Effector memory CD4-positive, alpha-beta T cell (primary cell): ENCODE results near the gene KCNN3.

Experiments
- DNase-seq, 3 donors: peaks; one replicate each; pipeline ENCODE4 v3.0.0-alpha.2; 2020
- H3K27ac ChIP-seq: 2 replicates; pipeline ENCODE4 v1.7.0; 2013; ENCODE audit warnings: mild to moderate bottlenecking, low read length, moderate library complexity; ENCODE audit not compliant: insufficient read depth, poor library complexity, severe bottlenecking
- H3K27me3 ChIP-seq: replicated peaks from 2 replicates; pipeline ENCODE4 v1.7.0; 2013; ENCODE audit warnings: mild to moderate bottlenecking, low read length; ENCODE audit not compliant: insufficient read depth, control insufficient read depth, poor library complexity, severe bottlenecking
- H3K36me3 ChIP-seq: 2 replicates; pipeline ENCODE4 v1.7.0; 2013; ENCODE audit warnings: mild to moderate bottlenecking, low read length, moderate library complexity; ENCODE audit not compliant: control insufficient read depth, insufficient read depth
- H3K4me1 ChIP-seq: 2 replicates; pipeline ENCODE4 v1.7.0; 2013; ENCODE audit warnings: low read length, mild to moderate bottlenecking; ENCODE audit not compliant: control insufficient read depth, insufficient read depth, poor library complexity, severe bottlenecking
- H3K4me3 ChIP-seq: 2 replicates; pipeline ENCODE4 v1.7.0; 2013; ENCODE audit warnings: low read length, low read depth, mild to moderate bottlenecking; ENCODE audit not compliant: insufficient read depth, poor library complexity, severe bottlenecking
- H3K9me3 ChIP-seq: 2 replicates; pipeline ENCODE4 v1.7.0; 2013; ENCODE audit warnings: mild to moderate bottlenecking, low read length, moderate library complexity; ENCODE audit not compliant: control insufficient read depth

The KCNN3 gene

DNA sequence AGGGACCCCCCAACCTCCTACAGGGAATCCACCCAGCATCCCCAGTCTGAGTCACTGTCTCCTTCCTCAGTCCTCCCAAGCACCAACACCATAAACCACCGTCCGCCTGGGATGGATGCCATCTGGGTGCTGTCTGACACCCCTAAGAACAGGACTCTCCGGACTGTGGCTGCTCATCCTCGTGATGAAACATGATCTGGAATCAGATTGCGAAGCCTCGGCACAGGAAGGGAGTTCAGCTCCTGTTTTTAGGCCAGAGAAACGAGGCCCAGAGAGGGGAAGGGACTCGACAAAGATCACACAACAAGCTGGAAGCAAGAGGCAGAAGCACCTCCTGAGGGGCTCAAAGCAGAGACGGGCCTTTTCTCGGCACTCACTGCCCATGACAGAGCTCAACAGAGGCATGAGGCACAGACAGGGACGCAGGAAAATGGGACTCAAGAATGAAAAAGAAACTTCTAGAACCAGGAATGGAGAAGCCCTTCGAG is 8.4 kb downstream of the KCNN3 start:
- DNase-seq, result no peak
- Histone ChIP-seq H3K9me3 (no peaks in the 10 kb centered on the region), H3K27ac (no peak overlapping the region), H3K36me3 (no peaks in the 10 kb centered on the region), H3K27me3 (no peaks in the 10 kb centered on the region), H3K4me3 (no peak overlapping the region), H3K4me1 (no peaks in the 10 kb centered on the region)

DNA sequence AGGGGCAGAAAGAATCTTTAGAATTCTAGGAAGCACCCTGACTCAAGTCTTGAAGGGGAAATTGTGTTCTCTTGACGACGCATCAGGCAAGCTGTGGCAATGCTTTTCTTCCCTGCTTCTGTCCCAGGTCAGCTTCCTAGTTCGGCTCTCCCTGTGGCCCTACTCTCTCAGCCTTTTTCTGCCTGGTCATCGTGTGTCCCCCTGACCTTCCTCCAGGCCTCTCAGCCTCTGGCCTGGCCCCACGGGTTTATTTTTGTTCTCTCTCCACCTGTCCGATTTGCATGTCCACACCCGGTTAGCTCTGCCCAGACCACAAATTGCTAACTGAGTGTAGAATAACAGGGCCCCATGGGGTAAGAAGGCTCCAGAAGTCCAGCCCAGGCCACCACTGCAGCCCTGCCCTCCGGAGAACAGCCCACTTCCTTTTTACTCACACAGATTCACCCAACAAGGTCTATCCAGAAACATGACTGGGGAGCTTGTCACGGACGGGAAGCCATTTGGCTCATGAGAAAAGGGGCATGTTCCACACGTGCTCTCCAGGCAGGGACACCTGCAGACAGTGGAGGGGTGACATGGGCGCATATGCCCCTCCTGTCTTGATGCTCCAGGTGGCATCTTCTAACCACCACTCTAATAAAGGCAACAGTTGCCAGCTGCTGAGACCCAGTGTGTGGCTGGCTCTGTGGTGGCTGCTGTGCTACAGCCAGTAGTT is 9.8 kb downstream of the KCNN3 start:
- DNase-seq, result no peak
- Histone ChIP-seq H3K27me3 (no peaks in the 10 kb centered on the region), H3K4me3 (no peak overlapping the region), H3K4me1 (no peaks in the 10 kb centered on the region), H3K9me3 (no peaks in the 10 kb centered on the region), H3K27ac (no peak overlapping the region), H3K36me3 (no peaks in the 10 kb centered on the region)

DNA sequence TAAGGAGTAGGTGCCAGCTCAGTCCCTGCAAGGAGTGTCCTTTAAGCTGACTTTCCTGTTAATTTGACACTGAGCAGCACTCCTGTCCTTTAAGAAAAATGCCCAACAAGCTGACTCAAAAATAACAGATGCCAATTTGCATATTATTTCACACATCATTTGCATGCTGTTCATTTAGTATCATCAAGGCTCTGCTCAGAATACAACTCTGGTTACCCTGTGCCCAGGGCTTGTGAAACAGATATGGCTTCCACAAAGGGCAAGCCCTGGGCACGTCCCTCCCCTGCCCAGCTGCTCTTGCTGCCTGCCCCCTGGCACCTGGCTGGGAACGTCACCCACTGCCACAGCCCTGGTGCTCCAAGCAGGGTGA is 10.3 kb downstream of the KCNN3 start:
- Histone ChIP-seq H3K36me3 (no peaks in the 10 kb centered on the region), H3K9me3 (no peaks in the 10 kb centered on the region), H3K27ac (no peak overlapping the region), H3K4me3 (no peak overlapping the region), H3K27me3 (no peaks in the 10 kb centered on the region), H3K4me1 (no peaks in the 10 kb centered on the region)
- no peak for DNase-seq

- no peaks in the 10 kb centered on the region for H3K36me3 ChIP-seq
- no peaks in the 10 kb centered on the region for H3K4me1 ChIP-seq
- no peaks in the 10 kb centered on the region for H3K27me3 ChIP-seq
- no peak for DNase-seq
- no peaks in the 10 kb centered on the region for H3K9me3 ChIP-seq
- no peak overlapping the region for H3K4me3 ChIP-seq
- no peak overlapping the region for H3K27ac ChIP-seq
Measured at GRCh38 chr1:154859151-154859785, 10.8 kb downstream of the KCNN3 start.

DNA sequence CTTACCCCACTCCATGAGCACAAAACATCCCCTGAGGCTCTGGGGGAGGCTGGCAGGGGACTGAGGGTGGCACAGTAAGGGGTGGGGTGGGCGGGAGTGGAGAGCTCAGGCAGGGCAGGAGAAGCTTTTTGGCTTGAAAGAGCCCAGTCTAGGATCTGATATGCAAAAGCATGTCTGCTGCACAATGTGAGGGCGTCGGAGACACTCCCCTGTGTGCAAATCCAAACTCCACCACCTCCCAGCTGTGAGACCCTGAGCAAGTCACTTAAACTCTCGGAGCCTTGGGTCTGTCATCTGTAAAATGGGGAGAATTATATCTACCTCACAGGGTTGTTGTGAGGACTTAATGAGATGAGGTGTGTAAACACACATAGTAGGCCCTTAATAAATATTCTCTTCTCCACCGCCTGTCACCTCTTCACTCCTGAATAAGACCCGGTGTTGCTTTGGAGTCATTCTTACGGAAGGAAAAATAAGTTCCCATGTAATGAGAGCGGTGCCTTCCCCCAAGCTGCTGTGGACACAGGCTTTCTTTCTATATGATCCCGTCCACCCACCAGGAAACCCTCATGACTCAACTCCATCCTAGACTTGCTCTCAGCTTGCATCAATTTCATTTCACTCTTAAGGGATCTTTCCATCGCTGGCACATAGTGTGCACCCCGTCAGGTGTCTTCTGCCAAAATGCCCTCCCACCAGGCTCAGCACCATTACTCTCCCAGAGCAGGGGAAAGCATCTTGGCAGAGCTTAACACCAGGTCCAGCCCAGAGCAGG is 12.5 kb downstream of the KCNN3 start:
- Histone ChIP-seq H3K27me3 (no peaks in the 10 kb centered on the region), H3K27ac (no peak overlapping the region), H3K4me3 (no peak overlapping the region), H3K4me1 (no peaks in the 10 kb centered on the region), H3K9me3 (no peaks in the 10 kb centered on the region), H3K36me3 (no peaks in the 10 kb centered on the region)
- DNase-seq, result no peak

GRCh38 chr1:154857022-154857421 is 13.1 kb downstream of the KCNN3 start:
- no peaks in the 10 kb centered on the region for H3K9me3 ChIP-seq
- H3K36me3 ChIP-seq, result no peaks in the 10 kb centered on the region
- H3K4me3 ChIP-seq, result no peak overlapping the region
- H3K27me3 ChIP-seq, result no peaks in the 10 kb centered on the region
- no peak overlapping the region for H3K27ac ChIP-seq
- no peaks in the 10 kb centered on the region for H3K4me1 ChIP-seq
- DNase-seq, result no peak

GRCh38 chr1:154856544-154856943 is 13.5 kb downstream of the KCNN3 start:
- no peaks in the 10 kb centered on the region for H3K27me3 ChIP-seq
- H3K9me3 ChIP-seq, result no peaks in the 10 kb centered on the region
- no peak overlapping the region for H3K4me3 ChIP-seq
- no peak for DNase-seq
- no peak overlapping the region for H3K27ac ChIP-seq
- H3K4me1 ChIP-seq, result no peaks in the 10 kb centered on the region
- H3K36me3 ChIP-seq, result no peaks in the 10 kb centered on the region

DNA sequence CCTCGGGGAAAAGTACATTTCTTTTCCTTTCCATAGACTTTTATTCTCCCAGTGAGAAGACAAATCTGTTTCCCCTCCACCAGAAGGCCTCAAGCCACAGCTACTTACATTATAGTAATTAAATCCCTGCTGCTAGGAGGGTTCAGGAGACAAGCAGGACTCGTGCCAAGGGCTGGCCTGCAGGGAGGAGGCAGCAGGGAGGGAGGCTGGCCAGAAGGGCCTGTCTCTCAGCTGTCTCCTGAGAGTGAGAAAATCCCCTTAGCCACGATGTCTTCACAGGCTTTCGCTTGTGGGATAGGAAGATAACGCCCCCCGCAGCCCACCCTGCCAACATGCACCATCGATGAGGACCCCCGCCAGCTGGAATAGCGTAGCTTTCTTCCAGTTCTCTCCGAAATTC is 14.0 kb downstream of the KCNN3 start:
- Histone ChIP-seq H3K36me3 (no peaks in the 10 kb centered on the region), H3K9me3 (no peaks in the 10 kb centered on the region), H3K27ac (no peak overlapping the region), H3K27me3 (no peaks in the 10 kb centered on the region), H3K4me3 (no peak overlapping the region), H3K4me1 (no peaks in the 10 kb centered on the region)
- DNase-seq, result no peak

DNA sequence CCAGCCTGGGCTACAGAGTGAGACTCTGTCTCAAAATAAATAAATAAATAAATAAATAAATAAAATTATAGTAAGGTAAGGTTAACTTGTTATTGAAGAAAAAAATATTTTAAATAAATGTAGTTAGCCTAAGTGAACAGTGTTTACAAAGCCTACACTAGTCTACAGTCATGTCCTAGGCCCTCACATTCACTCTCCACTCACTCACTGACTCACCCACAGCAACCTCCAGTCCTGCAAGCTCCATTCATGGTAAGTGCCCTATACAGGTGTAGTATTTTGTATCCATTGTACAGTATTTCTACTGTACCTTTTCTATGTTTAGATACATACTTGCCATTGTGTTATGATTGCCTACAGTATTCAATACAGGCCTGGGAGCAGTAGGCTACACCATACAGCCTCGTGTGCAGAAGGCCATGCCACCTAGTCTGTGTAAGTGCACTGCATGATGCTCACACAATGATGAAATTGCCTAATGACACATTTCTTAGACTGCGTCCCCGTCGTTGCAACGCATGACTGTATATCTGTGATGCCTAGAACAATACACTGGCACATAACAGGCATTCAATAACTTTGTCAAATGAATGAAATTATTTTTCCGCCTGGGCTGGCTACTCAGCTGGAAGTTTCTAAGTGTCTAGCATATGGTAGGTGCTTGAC is 14.8 kb downstream of the KCNN3 start:
- no peaks in the 10 kb centered on the region for H3K36me3 ChIP-seq
- no peak overlapping the region for H3K4me3 ChIP-seq
- no peaks in the 10 kb centered on the region for H3K27me3 ChIP-seq
- H3K4me1 ChIP-seq, result no peaks in the 10 kb centered on the region
- H3K9me3 ChIP-seq, result no peaks in the 10 kb centered on the region
- DNase-seq, result no peak
- H3K27ac ChIP-seq, result no peak overlapping the region
